Nephron progenitor cell (in vitro differentiated cells): ENCODE results near the gene PROZ.

ENCODE experiments used
- DNase-seq: peaks from one replicate; pipeline ENCODE4 v3.0.0; 2021
- H3K27ac Mint-ChIP-seq: 2 replicates; pipeline ENCODE4 v1.8.0; 2021; ENCODE audit warnings: mild to moderate bottlenecking, moderate library complexity, mixed read lengths
- H3K27me3 Mint-ChIP-seq: 2 replicates; pipeline ENCODE4 v1.8.0; 2021; ENCODE audit warnings: mild to moderate bottlenecking, low read depth, mixed read lengths; ENCODE audit not compliant: poor library complexity
- H3K36me3 Mint-ChIP-seq: 2 replicates; pipeline ENCODE4 v1.8.0; 2021; ENCODE audit warnings: low read depth, mixed read lengths
- H3K4me1 Mint-ChIP-seq: 2 replicates; pipeline ENCODE4 v1.8.0; 2021; ENCODE audit warnings: mixed read lengths
- H3K4me3 Mint-ChIP-seq: 2 replicates; pipeline ENCODE4 v1.8.0; 2021; ENCODE audit warnings: mild to moderate bottlenecking, moderate library complexity, mixed read lengths
- H3K9me3 Mint-ChIP-seq: 2 replicates; pipeline ENCODE4 v1.8.0; 2021; ENCODE audit warnings: mild to moderate bottlenecking, moderate library complexity, mixed read lengths
- CTCF ChIP-seq: fragments of 200-600 bp; sonication (generic); IDR thresholded peaks from 2 replicates; pipeline ENCODE4 v1.5.0; 2021; ENCODE audit warnings: antibody characterized with exemption

The PROZ gene

GRCh38 chr13:113153810-113154748, 4.4 kb upstream of the PROZ start:
- Mint-ChIP-seq H3K27ac (no peak overlapping the region), H3K4me1 (peaks cover 67% of the 10 kb centered on the region), H3K9me3 (peaks cover 28% of the 10 kb centered on the region), H3K4me3 (peak overlapping the region; percentile 74), H3K36me3 (peaks cover 13% of the 10 kb centered on the region), H3K27me3 (peaks cover 41% of the 10 kb centered on the region)
- DNase-seq, result peak; percentile 75
- TF ChIP-seq CTCF, result no peak

- Mint-ChIP-seq H3K27ac (no peak overlapping the region), H3K27me3 (peaks cover 43% of the 10 kb centered on the region), H3K36me3 (peaks cover 13% of the 10 kb centered on the region), H3K4me1 (peaks cover 73% of the 10 kb centered on the region), H3K9me3 (peaks cover 28% of the 10 kb centered on the region), H3K4me3 (no peak overlapping the region)
- no peak for TF ChIP-seq CTCF
- no peak for DNase-seq
These were observed 3.2 kb upstream of the PROZ start for GRCh38 chr13:113155201-113155600.

- Mint-ChIP-seq H3K4me3 (no peak overlapping the region), H3K4me1 (peaks cover 68% of the 10 kb centered on the region), H3K27ac (no peak overlapping the region), H3K9me3 (peaks cover 28% of the 10 kb centered on the region), H3K27me3 (peaks cover 45% of the 10 kb centered on the region), H3K36me3 (peaks cover 13% of the 10 kb centered on the region)
- TF ChIP-seq CTCF, result no peak
- no peak for DNase-seq
These were observed 2.3 kb upstream of the PROZ start for GRCh38 chr13:113155982-113156655.

- Mint-ChIP-seq H3K9me3 (peaks cover 28% of the 10 kb centered on the region), H3K4me1 (peaks cover 60% of the 10 kb centered on the region), H3K27me3 (peaks cover 36% of the 10 kb centered on the region), H3K4me3 (peak overlapping the region; percentile 21), H3K27ac (no peak overlapping the region), H3K36me3 (peaks cover 13% of the 10 kb centered on the region)
- TF ChIP-seq CTCF, result no peak
- DNase-seq, result no peak
These were observed 1.1 kb upstream of the PROZ start for GRCh38 chr13:113157206-113157928.

GRCh38 chr13:113158946-113159345, 498 bp downstream of the PROZ start:
- peaks cover 35% of the 10 kb centered on the region for H3K27me3 Mint-ChIP-seq
- H3K4me1 Mint-ChIP-seq, result peaks cover 60% of the 10 kb centered on the region
- no peak overlapping the region for H3K27ac Mint-ChIP-seq
- H3K9me3 Mint-ChIP-seq, result peaks cover 28% of the 10 kb centered on the region
- no peak overlapping the region for H3K4me3 Mint-ChIP-seq
- DNase-seq, result no peak
- H3K36me3 Mint-ChIP-seq, result peaks cover 13% of the 10 kb centered on the region
- TF ChIP-seq CTCF, result no peak
